Stomach (tissue), 9 donors: ENCODE measurements around the gene NAGK. TPM values are rescaled to one million over a fixed set of nuclear protein-coding genes. Genes with fewer than 3 reads are reported as not detected.
A peak's percentile ranks its signal among the peaks of the same experiment; 100 is the strongest.
"Not testable (repeated sequence)": the region's sequence is repeated elsewhere in the genome, so short reads cannot be mapped to it uniquely, and the experiment has no call there.

ENCODE experiments used
- DNase-seq, 2 donors: peaks; one replicate each; pipeline versions ENCODE4 v3.0.0 to v3.0.0-alpha.2; 2013 to 2019
- H3K27ac ChIP-seq, 5 donors: fragments of 200-600 bp in 4 of 5; sonication (generic) in 4 of 5; one replicate each; pipeline ENCODE4 v1.5.1; 2013 to 2019; ENCODE audit warnings: mild to moderate bottlenecking in 1 of 5, moderate library complexity in 1 of 5
- H3K27me3 ChIP-seq, 3 donors: fragments of 200-600 bp; sonication (generic); one replicate each; pipeline ENCODE4 v1.5.1; 2017 to 2019; ENCODE audit warnings: mixed run types in 1 of 3
- H3K36me3 ChIP-seq, 4 donors: fragments of 200-600 bp; sonication (generic); 1 replicate in 3 of 4; 2 replicates in 1 of 4; pipeline ENCODE4 v1.5.1; 2016 to 2019
- H3K4me1 ChIP-seq, 4 donors: fragments of 200-600 bp; sonication (generic); one replicate each; pipeline ENCODE4 v1.5.1; 2016 to 2019
- H3K4me3 ChIP-seq, 4 donors: fragments of 200-600 bp; sonication (generic) in 3 of 4; one replicate each; pipeline ENCODE4 v1.5.1; 2016 to 2019; ENCODE audit warnings: mild to moderate bottlenecking in 1 of 4
- H3K9me3 ChIP-seq, 4 donors: fragments of 200-600 bp; sonication (generic); one replicate each; pipeline ENCODE4 v1.5.1; 2016 to 2019
- EP300 ChIP-seq: sonication (generic); formaldehyde crosslinking; IDR thresholded peaks from one replicate; pipeline ENCODE4 v1.6.1; 2017; ENCODE audit warnings: antibody characterized with exemption
- POLR2A ChIP-seq, 4 donors: fragments of 450-650 bp; IDR thresholded peaks; one replicate each; pipeline ENCODE4 v1.6.1; 2016; ENCODE audit warnings: antibody characterized with exemption in 4 of 4, control low read depth in 2 of 4, mild to moderate bottlenecking in 1 of 4, moderate library complexity in 1 of 4
- POLR2AphosphoS5 ChIP-seq, 3 donors: sonication (generic); formaldehyde crosslinking; IDR thresholded peaks; one replicate each; pipeline ENCODE4 v1.6.1; 2016; ENCODE audit warnings: antibody characterized with exemption in 3 of 3
- WGBS, 5 donors: extraction: QIAGEN DNeasy Blood & Tissue Kit in 3 of 5; methylation state at CpG; one replicate each; pipeline versions ENCODE4 v1.1.5 to v1.1.7; 2013 to 2018; 5-methylcytosine and 5-hydroxymethylcytosine counted together
- intact Hi-C: fragments of 100-400 bp; cut with DNase I; formaldehyde crosslinking; loops from one replicate; pipeline ENCODE4 v1.15.1; 2023; ENCODE audit warnings: low total_unique reads
- polyA plus RNA-seq, 3 donors: library from polyadenylated mRNA; stranded (reverse); fragments of 200-250 nt; gene quantifications; one replicate each; pipeline ENCODE4 v1.2.3, GENCODE V29; 2013
- total RNA-seq, 5 donors: library from RNA; depleted of rRNA; stranded (reverse); fragments of >200 nt; gene quantifications; one replicate each; pipeline versions ENCODE4 v1.1.0 to v1.2.3, GENCODE V29; 2014 to 2016
- TF ChIP-seq, protein P1 (sequence below), 7 experiments: fragments of 450-650 bp in 4 of 7; fragments of 200-600 bp in 3 of 7; sonication (generic) in 3 of 7; IDR thresholded peaks; one replicate each; pipeline ENCODE4 v1.5.1; 2016 to 2019; ENCODE audit warnings: antibody characterized with exemption in 7 of 7, control low read depth in 2 of 7, mild to moderate bottlenecking in 1 of 7
- donor health status: healthy with polysubstance abuse.
- donor health status: Bipolar disorder and iron deficiency.
- donor health status: healthy.

NAGK gene
- total and polyA plus RNA-seq, 8 donors, result 25.9 to 124 (median 91.4) TPM

DNA sequence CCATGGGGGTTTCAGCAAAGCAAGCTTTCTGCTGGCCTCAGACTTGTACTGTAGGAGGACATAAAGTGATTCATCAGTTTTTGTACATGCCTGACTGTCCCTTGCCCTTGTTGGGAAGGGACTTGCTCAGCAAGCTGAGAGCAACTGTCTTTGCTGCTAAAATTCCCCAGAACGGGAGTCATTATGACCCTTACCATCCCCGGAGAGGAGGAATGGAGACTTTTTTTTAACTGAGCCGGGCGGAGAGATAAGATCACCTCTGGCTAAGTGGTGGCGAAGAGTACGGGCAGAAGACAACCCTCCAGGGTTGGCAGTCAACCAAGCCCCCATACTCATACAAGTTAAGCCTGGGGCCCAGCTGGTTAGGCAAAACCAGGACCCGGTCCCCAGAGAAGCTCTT, 20.4 kb upstream of the NAGK start:
- no peaks in the 10 kb centered on the region for H3K9me3 ChIP-seq
- no peak overlapping the region for H3K4me3 ChIP-seq
- no peak for TF ChIP-seq POLR2A (IDR thresholded peaks at IDR 0.05)
- TF ChIP-seq POLR2AphosphoS5 (IDR thresholded peaks at IDR 0.05), result no peak
- no peak for TF ChIP-seq EP300
- TF ChIP-seq, protein P1, sequence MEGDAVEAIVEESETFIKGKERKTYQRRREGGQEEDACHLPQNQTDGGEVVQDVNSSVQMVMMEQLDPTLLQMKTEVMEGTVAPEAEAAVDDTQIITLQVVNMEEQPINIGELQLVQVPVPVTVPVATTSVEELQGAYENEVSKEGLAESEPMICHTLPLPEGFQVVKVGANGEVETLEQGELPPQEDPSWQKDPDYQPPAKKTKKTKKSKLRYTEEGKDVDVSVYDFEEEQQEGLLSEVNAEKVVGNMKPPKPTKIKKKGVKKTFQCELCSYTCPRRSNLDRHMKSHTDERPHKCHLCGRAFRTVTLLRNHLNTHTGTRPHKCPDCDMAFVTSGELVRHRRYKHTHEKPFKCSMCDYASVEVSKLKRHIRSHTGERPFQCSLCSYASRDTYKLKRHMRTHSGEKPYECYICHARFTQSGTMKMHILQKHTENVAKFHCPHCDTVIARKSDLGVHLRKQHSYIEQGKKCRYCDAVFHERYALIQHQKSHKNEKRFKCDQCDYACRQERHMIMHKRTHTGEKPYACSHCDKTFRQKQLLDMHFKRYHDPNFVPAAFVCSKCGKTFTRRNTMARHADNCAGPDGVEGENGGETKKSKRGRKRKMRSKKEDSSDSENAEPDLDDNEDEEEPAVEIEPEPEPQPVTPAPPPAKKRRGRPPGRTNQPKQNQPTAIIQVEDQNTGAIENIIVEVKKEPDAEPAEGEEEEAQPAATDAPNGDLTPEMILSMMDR (IDR thresholded peaks at IDR 0.05), result no peak
- H3K27me3 ChIP-seq, result peaks cover 0 to 12% (median 0%) of the 10 kb centered on the region in 3 donors
- no peak for DNase-seq
- H3K27ac ChIP-seq, result no peak overlapping the region
- H3K36me3 ChIP-seq, result no peaks in the 10 kb centered on the region
- peaks cover 0 to 8% (median 0%) of the 10 kb centered on the region in 4 donors for H3K4me1 ChIP-seq
- WGBS, 5 donors, result 77 to 95% (median 90%) methylated on average over 6 to 7 of the region's 7 CpGs
- intact Hi-C loops, result no loop called here

DNA sequence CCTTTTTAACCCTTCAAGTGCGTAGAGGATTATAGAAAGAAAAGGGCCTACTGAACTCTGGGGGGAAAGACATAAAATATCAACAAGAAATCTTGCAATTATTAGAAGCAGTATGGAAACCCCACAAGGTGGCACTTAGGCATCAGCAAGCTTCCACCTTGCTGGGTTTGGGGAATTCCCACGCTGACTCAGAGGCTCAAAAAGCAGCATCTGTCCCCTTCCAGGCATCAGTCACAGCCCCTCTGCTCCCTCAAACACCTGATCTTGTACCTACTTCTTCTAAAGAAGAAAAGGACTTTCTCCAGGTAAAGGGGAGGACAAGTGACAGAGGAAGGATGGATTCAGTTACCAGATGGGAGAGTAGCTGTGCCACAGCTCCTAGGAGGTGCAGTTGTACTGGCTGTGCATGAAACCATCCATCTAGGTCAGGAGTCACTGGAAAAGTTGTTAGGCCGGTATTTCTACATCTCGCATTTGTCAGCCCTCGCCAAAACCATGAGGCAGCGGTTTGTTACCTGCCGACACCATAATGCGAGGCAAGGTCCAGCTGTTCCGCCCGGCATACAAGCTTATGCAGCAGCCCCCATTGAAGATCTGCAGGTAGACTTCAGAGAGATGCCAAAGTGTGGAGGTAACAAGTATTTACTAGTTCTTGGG, 18.6 kb upstream of the NAGK start:
- H3K27me3 ChIP-seq, H3K36me3 ChIP-seq, H3K9me3 ChIP-seq, intact Hi-C loops, H3K4me3 ChIP-seq, H3K4me1 ChIP-seq: not testable (repeated sequence)
- DNase-seq, result peak; percentile 49 to 69
- peak overlapping the region in 1 of 5 donors; percentile 13 for H3K27ac ChIP-seq
- 39 to 73% (median 50%) methylated on average over 6 to 10 of the region's 10 CpGs for WGBS, 5 donors

DNA sequence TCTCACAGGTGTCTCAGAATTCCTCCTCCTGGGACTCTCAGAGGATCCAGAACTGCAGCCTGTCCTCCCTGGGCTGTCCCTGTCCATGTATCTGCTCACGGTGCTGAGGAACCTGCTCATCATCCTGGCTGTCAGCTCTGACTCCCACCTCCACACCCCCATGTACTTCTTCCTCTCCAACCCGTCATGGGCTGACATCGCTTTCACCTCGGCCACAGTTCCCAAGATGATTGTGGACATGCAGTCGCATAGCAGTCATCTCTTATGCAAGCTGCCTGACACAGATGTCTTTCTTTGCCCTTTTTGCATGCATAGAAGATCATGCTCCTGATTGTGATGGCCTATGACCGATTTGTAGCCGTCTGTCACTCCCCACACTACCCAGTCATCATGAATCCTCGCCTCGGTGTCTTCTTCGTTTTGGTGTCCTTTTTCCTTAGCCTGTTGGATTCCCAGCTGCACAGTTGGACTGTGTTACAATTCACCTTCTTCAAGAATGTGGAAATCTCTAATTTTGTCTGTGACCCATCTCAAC, 13.2 kb upstream of the NAGK start:
- intact Hi-C loops, H3K27me3 ChIP-seq, H3K4me1 ChIP-seq, H3K27ac ChIP-seq, DNase-seq, H3K4me3 ChIP-seq, H3K9me3 ChIP-seq, H3K36me3 ChIP-seq: not testable (repeated sequence)
- WGBS, 5 donors, result 71 to 87% (median 78%) methylated on average over 10 of the region's 10 CpGs

DNA sequence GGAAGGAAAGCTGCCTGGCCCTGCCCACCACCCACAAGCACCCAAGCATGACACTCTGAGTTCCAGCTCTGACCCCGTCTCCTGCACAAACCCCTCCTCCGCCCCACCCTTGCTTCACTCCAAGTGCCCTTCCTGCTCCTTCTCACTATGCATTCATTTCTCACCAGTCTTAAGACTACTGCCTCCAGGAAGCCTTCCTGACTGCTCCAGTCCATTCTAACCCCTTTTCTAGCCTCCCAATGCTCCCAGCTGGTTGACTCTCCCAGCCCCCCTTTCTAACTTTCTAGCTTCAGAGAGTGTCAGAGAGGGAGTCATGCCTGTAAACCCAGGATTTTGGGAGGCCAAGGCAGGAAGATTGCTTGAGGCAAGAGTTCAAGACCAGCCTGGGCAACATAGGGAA, 8.2 kb upstream of the NAGK start:
- intact Hi-C loops, result no loop called here
- Histone ChIP-seq H3K36me3 (no peaks in the 10 kb centered on the region), H3K9me3 (no peaks in the 10 kb centered on the region), H3K4me3 (no peak overlapping the region), H3K27me3 (peaks cover 0 to 11% (median 5%) of the 10 kb centered on the region in 3 donors), H3K4me1 (peaks cover 0 to 28% (median 4%) of the 10 kb centered on the region in 4 donors), H3K27ac (no peak overlapping the region)
- TF ChIP-seq, protein P1 (IDR thresholded peaks at IDR 0.05), result no peak
- TF ChIP-seq EP300 (no peak), POLR2AphosphoS5 (IDR thresholded peaks at IDR 0.05) (no peak), POLR2A (IDR thresholded peaks at IDR 0.05) (no peak)
- WGBS, 5 donors, result 71 to 79% (median 74%) methylated on average over 2 of the region's 2 CpGs
- DNase-seq, result no peak

DNA sequence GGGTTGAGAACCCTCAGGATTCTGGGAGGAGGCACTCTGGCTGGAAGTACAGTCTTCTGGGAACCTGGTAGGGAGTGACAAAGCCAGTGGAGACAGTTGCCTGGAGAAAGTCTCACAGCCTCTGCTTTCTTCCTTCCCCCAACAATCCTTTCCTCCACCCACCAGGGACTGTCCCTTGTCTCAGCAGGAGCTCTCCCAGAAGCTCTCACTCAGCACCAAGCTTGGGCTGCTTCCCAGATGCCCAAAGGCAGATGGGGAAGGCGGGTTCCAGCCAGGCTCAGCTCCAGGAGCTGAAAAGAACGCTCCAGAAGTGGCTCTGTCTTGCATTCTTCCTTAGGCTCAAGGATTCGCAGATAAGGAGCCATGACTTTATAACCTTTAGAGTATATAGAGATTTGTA, 7.6 kb upstream of the NAGK start:
- no peak for DNase-seq
- H3K4me3 ChIP-seq, result no peak overlapping the region
- no peak for TF ChIP-seq EP300
- TF ChIP-seq, protein P1 (IDR thresholded peaks at IDR 0.05), result no peak
- no peak for TF ChIP-seq POLR2AphosphoS5 (IDR thresholded peaks at IDR 0.05)
- no peak for TF ChIP-seq POLR2A (IDR thresholded peaks at IDR 0.05)
- peaks cover 0 to 34% (median 6%) of the 10 kb centered on the region in 4 donors for H3K4me1 ChIP-seq
- peaks cover 0 to 11% (median 5%) of the 10 kb centered on the region in 3 donors for H3K27me3 ChIP-seq
- H3K9me3 ChIP-seq, result no peaks in the 10 kb centered on the region
- no peaks in the 10 kb centered on the region for H3K36me3 ChIP-seq
- peak overlapping the region in 1 of 5 donors; percentile 66 for H3K27ac ChIP-seq
- intact Hi-C loops, result no loop called here
- WGBS, 5 donors, result 55 to 74% (median 61%) methylated on average over 3 of the region's 3 CpGs
